ENCODE data around the gene ADCK1.

GRCh38 chr14:77800814-77801213, 905 bp downstream of the ADCK1 start:
- TF ChIP-seq CTCF (IDR thresholded peaks at IDR 0.05), result no peak
- no peak for TF ChIP-seq POLR2A (IDR thresholded peaks at IDR 0.05)

All from right lobe of liver (tissue), 4 donors.